OCI-LY1 (cell line): Measurements from ENCODE around the gene GLIPR1L1.

Experiments
- EZH2 ChIP-seq: fragments of 200-600 bp; sonication (generic), shearing (Covaris generic); IDR thresholded peaks from 2 replicates; pipeline ENCODE4 v1.8.0; 2017; ENCODE audit warnings: borderline replicate concordance, mixed run types, mild to moderate bottlenecking, antibody characterized with exemption, low read length, moderate library complexity, mixed read lengths
- TF ChIP-seq, protein P1 (sequence below): fragments of 200-600 bp; sonication (generic), shearing (Covaris generic); IDR thresholded peaks from 2 replicates; pipeline ENCODE4 v1.5.1; 2017; ENCODE audit warnings: mild to moderate bottlenecking, antibody characterized with exemption, low read length, moderate library complexity, mixed read lengths

DNA sequence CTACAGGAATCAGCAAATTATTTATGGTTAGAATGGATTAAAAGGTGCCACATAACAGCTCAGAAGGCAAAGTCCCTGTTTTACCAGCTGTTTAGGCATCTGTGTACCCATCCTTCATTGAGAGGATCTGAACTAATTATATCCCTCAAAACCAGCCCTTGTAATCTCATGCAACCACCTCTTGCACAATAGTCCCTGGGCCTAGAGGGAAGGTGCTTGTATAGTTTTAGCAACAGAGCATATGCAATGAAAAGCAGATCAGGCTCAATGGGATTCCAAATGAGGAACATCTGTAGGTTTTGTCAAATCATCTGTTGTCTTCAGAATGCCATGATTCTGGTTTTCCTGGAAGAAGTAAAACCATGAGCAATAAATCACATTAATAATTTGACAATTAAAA, 30.4 kb downstream of the GLIPR1L1 start:
- no peak for TF ChIP-seq EZH2
- TF ChIP-seq, protein P1, sequence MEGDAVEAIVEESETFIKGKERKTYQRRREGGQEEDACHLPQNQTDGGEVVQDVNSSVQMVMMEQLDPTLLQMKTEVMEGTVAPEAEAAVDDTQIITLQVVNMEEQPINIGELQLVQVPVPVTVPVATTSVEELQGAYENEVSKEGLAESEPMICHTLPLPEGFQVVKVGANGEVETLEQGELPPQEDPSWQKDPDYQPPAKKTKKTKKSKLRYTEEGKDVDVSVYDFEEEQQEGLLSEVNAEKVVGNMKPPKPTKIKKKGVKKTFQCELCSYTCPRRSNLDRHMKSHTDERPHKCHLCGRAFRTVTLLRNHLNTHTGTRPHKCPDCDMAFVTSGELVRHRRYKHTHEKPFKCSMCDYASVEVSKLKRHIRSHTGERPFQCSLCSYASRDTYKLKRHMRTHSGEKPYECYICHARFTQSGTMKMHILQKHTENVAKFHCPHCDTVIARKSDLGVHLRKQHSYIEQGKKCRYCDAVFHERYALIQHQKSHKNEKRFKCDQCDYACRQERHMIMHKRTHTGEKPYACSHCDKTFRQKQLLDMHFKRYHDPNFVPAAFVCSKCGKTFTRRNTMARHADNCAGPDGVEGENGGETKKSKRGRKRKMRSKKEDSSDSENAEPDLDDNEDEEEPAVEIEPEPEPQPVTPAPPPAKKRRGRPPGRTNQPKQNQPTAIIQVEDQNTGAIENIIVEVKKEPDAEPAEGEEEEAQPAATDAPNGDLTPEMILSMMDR = no peak
